Eye (tissue), 1 donor: ENCODE data around the gene STRA8.

ENCODE experiments used
- DNase-seq: peaks from one replicate; pipeline ENCODE4 v3.0.0-alpha.2; 2015

STRA8 gene

DNA sequence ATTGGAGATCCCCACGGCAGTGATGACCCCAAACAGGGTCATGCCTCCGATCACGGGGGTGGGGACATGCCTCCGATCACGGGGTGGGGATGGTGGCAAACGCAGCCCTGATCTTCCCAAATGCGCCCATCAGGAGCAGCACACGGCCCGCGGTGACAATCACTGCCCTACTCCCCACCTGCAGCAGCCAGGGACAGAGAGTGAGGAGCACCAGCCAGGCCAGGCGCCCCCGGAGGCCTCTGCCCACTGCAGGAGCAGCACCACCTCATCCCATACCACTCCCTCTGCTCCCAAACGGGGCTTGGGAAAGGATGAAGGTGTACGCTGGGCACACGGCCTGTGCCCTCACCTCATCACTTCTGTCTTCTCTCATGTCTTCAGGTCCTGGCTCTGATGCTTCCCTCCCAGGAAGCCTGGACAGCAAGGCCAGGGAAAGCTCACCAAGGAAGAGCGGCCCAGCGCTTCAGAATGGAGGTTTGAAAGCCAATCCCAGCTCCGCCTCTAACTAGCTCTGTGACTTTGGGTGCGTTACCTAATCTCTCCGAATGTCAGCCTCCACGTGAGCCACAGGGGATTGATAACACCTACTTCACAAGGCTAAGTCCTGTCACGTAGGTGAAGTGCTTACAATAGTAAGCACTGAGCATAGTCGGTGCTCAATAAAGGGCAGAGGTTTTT is 37.1 kb downstream of the STRA8 start:
- DNase-seq, result no peak

GRCh38 chr7:135271255-135271615 is 37.6 kb downstream of the STRA8 start:
- no peak for DNase-seq

GRCh38 chr7:135272303-135272702 is 38.7 kb downstream of the STRA8 start:
- DNase-seq, result no peak

- no peak for DNase-seq
These were observed 39.9 kb downstream of the STRA8 start for GRCh38 chr7:135273581-135273980.

GRCh38 chr7:135274495-135275268 is 41.0 kb downstream of the STRA8 start:
- DNase-seq, result peak; percentile 93

- no peak for DNase-seq
These were observed 42.4 kb downstream of the STRA8 start for GRCh38 chr7:135275971-135276580.

DNA sequence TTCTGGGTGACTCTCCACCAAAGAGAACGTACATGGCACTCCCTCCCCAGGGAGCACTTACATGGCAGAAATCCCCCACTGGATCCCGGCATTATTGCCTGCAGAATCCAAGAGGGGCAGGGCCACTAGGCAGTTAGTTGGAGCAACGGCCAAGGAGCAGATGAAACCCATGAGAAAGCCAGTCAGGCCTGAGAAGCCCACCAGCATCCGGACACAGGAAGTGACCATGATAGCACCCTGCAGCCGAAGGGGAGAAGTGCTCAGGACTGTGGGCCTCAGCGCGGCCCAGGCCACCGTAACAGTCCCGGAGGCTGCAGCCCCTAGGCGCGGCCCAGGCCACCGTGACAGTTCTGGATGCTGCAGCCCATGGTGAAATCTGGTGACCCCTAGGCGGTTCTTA is 43.5 kb downstream of the STRA8 start:
- DNase-seq, result no peak

- peak; percentile 95 for DNase-seq
These were observed 47.8 kb downstream of the STRA8 start for GRCh38 chr7:135281363-135281949.

DNA sequence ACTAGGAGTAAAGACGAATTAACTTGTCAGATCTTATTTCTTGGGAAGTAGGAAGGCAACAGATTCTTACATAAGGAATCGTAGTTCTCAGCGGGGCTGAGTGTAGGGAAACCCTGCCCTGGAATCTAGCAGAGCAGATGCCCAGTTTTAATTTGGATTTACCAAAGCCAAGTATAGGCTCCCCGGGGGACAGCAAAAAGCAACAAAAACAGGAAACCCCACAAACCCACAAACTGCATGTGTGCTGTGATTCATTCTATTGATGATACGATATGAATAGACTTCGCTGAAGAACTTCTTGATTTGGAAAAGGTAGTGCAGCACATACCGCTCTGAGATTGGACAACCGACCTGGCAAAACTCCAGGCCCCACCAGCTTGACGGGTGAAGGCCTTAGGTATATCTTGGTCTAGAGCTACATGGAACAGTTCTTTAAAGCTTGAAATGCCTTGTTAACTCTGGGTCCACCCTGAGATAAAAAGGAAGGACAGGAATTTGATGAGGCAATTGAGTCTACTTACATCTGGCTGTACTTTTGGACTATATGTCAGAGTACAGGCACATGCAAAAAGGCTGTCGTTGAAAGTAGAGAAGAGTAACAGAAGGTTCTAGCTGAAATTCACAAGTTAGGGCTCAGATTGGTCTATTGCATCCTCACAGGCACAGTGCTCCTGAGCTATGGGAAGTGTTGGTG is 49.1 kb downstream of the STRA8 start:
- DNase-seq, result no peak

GRCh38 chr7:135283959-135284638 is 50.5 kb downstream of the STRA8 start:
- no peak for DNase-seq

DNA sequence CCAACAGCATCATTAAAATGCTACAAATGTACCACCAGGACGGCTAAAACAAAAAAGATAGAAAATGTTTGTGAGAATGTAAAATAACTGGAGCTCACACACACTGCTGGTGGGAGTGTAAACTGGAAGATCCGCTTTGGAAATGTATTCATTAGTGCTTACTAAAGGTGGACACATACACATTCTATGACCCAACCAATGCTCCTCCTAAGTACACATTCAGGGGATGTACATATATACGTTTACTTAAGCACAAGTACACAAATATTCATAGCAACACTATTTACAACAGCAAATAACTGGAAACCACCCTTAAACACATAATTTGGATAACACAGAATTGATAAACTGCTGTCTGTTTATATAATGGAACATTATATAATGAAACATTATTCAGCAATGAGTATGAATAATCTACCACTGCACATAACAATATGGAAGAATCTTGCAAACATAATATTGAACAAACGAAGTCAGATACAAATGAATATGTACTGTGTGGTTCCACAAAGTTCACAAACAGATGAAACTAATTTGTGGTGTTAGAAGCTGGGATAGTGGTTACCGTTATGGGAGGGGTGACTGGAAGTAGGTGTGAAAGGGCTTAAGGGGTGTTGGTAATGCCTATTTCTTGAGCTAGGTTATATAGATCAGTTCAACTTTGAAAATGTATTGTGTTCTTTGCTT is 52.1 kb downstream of the STRA8 start:
- no peak for DNase-seq

DNA sequence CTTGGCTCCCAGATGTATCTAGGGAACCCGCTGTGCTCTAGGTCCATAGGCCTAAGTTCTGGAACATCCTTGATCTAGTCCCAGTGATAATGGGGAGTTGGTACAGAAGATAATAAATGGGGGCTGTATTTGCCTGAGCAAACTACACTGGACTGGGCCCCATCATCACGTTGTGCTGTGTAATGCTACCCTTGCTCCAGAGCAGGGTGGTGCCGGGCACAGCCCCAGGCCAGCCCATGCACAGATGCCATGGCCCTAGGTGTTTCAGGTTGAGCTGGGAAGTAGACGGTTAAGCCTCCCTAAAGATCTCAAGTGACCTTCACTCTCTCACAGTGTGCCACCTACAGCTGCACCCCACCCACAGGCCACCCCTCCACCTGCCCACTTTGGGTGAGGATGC is 53.2 kb downstream of the STRA8 start:
- no peak for DNase-seq

DNA sequence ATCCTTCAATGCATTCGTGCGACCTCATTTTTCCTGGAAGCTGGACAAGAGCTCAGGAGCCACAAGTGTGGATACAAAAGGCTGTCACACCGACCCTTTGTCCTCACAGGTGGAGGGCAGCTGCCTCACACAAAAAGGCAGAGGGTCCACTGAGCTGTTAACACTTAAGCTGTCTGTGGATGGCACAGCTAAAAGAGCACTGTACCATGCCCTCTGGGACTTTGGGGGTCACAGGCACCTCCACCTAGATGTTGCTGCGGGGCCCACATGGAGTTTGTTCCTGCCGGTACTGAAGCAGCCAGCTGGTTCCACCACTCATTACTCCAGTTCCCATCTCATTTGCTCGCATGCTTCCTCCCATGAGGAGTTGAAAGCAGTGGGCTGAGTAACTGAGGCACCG is 57.0 kb downstream of the STRA8 start:
- DNase-seq, result no peak

- no peak for DNase-seq
These were observed 58.2 kb downstream of the STRA8 start for GRCh38 chr7:135291809-135292253.

GRCh38 chr7:135299235-135299634 is 65.6 kb downstream of the STRA8 start:
- DNase-seq, result peak; percentile 37

DNA sequence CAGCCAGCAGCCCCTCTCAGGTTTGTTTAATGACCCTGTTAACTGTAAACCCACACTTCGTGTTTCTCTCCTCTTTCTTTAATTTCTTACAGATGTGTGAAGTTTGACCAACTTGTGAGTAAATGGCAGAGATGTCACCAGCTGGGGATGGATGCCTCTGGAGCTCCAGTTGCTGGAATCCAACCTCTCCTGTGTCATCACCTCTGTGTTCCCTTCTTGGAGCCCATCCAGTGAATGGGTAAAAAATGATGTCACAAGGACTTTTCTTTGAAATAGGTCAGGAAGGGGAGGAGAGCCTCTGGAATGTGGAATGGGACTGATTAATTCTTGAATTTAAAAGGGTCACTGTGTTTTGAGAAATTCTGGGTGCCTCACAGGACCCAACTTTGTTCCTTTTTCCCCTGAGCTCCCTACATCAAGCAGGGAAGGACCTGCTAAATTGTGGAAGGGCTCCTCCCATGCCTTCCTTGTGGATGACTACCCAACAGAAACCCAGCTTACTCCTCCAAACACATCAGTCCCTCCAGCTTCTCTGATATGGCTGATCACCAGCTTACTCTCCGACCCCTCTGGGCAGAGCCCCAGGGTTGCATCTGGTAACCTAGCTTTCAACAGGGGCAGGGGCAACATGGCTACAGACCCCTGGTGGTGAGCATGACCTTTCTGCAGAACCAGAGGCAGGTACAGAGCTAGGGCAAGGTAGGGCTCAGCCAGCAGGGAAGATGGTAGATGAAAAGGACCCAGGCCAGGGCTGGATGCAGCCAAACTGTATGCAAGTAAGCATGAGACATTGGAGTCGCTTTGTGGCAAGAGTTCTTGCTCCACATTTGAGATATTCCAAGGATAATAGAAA is 67.5 kb downstream of the STRA8 start:
- peak; percentile 1 for DNase-seq
